Liver (tissue), 3 donors: ENCODE results near the gene PLCB2.

Source experiments
- FOXA1 ChIP-seq: IDR thresholded peaks from 2 replicates; pipeline ENCODE4 v1.6.1; 2016; ENCODE audit warnings: antibody characterized with exemption
- JUND ChIP-seq, 2 donors: IDR thresholded peaks; 2 replicates each; pipeline ENCODE4 v1.6.1; 2016; ENCODE audit warnings: antibody characterized with exemption in 2 of 2
- RAD21 ChIP-seq, 2 donors: IDR thresholded peaks; 2 replicates each; pipeline ENCODE4 v1.6.1; 2016; ENCODE audit warnings: antibody characterized with exemption in 2 of 2, mild to moderate bottlenecking in 2 of 2
- SP1 ChIP-seq: IDR thresholded peaks from 2 replicates; pipeline ENCODE4 v1.6.1; 2018; ENCODE audit warnings: antibody characterized with exemption, mild to moderate bottlenecking
- TAF1 ChIP-seq: conservative IDR thresholded peaks from 2 replicates; pipeline ENCODE4 v1.6.1; 2016; ENCODE audit warnings: antibody characterized with exemption, mild to moderate bottlenecking
- YY1 ChIP-seq: IDR thresholded peaks from 2 replicates; pipeline ENCODE4 v1.6.1; 2016; ENCODE audit warnings: antibody characterized with exemption, mild to moderate bottlenecking
- TF ChIP-seq, protein P1 (sequence below): fragments of 150-350 bp; IDR thresholded peaks from 2 replicates; pipeline ENCODE4 v1.5.1; 2017; ENCODE audit warnings: improper control_type of control experiment, low read depth, low read length; ENCODE audit not compliant: missing input control
- TF ChIP-seq, protein P2 (sequence below): IDR thresholded peaks from 2 replicates; pipeline ENCODE4 v1.6.1; 2016; ENCODE audit warnings: antibody characterized with exemption
- TF ChIP-seq, protein P3 (sequence below): IDR thresholded peaks from 2 replicates; pipeline ENCODE4 v1.6.1; 2016; ENCODE audit warnings: antibody characterized with exemption, mild to moderate bottlenecking
- TF ChIP-seq, protein P4 (sequence below): IDR thresholded peaks from 2 replicates; pipeline ENCODE4 v1.6.1; 2016; ENCODE audit warnings: antibody characterized with exemption
- TF ChIP-seq, protein P5 (sequence below): IDR thresholded peaks from 2 replicates; pipeline ENCODE4 v1.6.1; 2016; ENCODE audit warnings: antibody characterized with exemption
- donor health status: healthy.
- donor health status: healthy.

DNA sequence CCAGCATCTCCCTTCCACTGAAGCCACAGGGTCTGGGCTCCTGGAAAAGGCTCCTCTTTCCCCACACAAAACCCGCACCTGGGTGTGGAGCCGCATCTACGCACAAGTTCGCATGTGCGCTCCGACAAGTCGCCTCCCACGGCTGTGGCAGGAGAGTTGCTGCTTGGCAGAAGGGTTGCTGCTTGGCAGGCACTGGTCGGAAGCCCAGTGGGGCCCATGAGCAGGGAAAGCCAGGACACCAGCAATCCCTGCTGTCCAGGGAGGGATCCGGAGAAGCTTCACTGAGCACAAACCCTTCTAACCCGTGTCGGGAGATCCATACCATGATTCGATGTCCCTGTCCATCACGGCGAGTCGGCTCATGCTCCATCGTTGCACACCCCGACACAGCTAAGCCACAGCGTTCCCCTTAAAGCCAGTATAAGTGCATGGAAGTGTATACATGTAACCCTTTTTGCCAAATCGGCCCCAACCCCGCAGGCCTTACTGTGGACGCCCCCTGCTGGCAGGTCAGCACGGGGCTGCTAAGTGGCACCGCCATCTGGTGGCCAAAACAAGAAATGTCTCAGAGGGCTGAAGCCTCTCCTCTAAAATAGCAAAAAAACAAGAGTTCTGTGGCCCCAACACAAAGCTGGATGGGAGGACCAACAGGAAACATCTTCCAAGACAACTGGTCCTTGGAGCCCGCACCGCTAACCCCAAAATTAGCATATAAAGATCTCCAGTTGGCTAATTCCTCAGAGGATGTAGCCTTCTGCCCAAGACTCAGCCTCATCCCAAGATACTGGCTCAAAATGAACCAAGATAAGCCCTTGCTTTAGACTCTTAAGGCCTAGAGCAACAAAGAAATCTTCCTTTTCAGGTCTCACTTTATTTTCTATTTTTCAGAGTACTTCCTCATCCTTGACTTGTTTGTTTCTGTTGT, 33.1 kb downstream of the PLCB2 start:
- TF ChIP-seq, protein P1, sequence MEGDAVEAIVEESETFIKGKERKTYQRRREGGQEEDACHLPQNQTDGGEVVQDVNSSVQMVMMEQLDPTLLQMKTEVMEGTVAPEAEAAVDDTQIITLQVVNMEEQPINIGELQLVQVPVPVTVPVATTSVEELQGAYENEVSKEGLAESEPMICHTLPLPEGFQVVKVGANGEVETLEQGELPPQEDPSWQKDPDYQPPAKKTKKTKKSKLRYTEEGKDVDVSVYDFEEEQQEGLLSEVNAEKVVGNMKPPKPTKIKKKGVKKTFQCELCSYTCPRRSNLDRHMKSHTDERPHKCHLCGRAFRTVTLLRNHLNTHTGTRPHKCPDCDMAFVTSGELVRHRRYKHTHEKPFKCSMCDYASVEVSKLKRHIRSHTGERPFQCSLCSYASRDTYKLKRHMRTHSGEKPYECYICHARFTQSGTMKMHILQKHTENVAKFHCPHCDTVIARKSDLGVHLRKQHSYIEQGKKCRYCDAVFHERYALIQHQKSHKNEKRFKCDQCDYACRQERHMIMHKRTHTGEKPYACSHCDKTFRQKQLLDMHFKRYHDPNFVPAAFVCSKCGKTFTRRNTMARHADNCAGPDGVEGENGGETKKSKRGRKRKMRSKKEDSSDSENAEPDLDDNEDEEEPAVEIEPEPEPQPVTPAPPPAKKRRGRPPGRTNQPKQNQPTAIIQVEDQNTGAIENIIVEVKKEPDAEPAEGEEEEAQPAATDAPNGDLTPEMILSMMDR, result peak; percentile 100
- TF ChIP-seq YY1 (no peak), JUND (IDR thresholded peaks at IDR 0.05) (no peak), SP1 (no peak), TAF1 (no peak), RAD21 (IDR thresholded peaks at IDR 0.05) (peak; percentile 99 to 100), FOXA1 (no peak)
- TF ChIP-seq, protein P2, sequence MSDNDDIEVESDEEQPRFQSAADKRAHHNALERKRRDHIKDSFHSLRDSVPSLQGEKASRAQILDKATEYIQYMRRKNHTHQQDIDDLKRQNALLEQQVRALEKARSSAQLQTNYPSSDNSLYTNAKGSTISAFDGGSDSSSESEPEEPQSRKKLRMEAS, result no peak
- TF ChIP-seq, protein P3, sequence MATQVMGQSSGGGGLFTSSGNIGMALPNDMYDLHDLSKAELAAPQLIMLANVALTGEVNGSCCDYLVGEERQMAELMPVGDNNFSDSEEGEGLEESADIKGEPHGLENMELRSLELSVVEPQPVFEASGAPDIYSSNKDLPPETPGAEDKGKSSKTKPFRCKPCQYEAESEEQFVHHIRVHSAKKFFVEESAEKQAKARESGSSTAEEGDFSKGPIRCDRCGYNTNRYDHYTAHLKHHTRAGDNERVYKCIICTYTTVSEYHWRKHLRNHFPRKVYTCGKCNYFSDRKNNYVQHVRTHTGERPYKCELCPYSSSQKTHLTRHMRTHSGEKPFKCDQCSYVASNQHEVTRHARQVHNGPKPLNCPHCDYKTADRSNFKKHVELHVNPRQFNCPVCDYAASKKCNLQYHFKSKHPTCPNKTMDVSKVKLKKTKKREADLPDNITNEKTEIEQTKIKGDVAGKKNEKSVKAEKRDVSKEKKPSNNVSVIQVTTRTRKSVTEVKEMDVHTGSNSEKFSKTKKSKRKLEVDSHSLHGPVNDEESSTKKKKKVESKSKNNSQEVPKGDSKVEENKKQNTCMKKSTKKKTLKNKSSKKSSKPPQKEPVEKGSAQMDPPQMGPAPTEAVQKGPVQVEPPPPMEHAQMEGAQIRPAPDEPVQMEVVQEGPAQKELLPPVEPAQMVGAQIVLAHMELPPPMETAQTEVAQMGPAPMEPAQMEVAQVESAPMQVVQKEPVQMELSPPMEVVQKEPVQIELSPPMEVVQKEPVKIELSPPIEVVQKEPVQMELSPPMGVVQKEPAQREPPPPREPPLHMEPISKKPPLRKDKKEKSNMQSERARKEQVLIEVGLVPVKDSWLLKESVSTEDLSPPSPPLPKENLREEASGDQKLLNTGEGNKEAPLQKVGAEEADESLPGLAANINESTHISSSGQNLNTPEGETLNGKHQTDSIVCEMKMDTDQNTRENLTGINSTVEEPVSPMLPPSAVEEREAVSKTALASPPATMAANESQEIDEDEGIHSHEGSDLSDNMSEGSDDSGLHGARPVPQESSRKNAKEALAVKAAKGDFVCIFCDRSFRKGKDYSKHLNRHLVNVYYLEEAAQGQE, result no peak
- TF ChIP-seq, protein P4, sequence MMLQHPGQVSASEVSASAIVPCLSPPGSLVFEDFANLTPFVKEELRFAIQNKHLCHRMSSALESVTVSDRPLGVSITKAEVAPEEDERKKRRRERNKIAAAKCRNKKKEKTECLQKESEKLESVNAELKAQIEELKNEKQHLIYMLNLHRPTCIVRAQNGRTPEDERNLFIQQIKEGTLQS, result no peak
- TF ChIP-seq, protein P5, sequence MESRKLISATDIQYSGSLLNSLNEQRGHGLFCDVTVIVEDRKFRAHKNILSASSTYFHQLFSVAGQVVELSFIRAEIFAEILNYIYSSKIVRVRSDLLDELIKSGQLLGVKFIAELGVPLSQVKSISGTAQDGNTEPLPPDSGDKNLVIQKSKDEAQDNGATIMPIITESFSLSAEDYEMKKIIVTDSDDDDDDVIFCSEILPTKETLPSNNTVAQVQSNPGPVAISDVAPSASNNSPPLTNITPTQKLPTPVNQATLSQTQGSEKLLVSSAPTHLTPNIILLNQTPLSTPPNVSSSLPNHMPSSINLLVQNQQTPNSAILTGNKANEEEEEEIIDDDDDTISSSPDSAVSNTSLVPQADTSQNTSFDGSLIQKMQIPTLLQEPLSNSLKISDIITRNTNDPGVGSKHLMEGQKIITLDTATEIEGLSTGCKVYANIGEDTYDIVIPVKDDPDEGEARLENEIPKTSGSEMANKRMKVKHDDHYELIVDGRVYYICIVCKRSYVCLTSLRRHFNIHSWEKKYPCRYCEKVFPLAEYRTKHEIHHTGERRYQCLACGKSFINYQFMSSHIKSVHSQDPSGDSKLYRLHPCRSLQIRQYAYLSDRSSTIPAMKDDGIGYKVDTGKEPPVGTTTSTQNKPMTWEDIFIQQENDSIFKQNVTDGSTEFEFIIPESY, result no peak
